Left lung (tissue), 10 donors: ENCODE data around the gene RNASEH2A. TPM values are rescaled to one million over a fixed set of nuclear protein-coding genes. Genes with fewer than 3 reads are reported as not detected.

ENCODE experiments used
- ATAC-seq: fragments of 200-7000 bp; cut with Tn5 transposase; one replicate; pipeline ENCODE4 v1.9.1; 2020; ENCODE audit warnings: moderate library complexity
- DNase-seq, 4 donors: peaks; one replicate each; pipeline ENCODE4 v3.0.0-alpha.2; 2013 to 2020
- H3K27ac ChIP-seq, 2 donors: fragments of 200-600 bp; sonication (generic) in 1 of 2; one replicate each; pipeline versions ENCODE4 v1.5.0 to v1.8.0; 2020 to 2021
- H3K27me3 ChIP-seq, 2 donors: fragments of 200-600 bp; sonication (generic) in 1 of 2; one replicate each; pipeline versions ENCODE4 v1.5.0 to v1.8.0; 2020 to 2021
- H3K36me3 ChIP-seq, 2 donors: fragments of 200-600 bp; sonication (generic) in 1 of 2; one replicate each; pipeline versions ENCODE4 v1.5.0 to v1.8.0; 2020 to 2021
- H3K4me1 ChIP-seq, 2 donors: fragments of 200-600 bp; one replicate each; pipeline ENCODE4 v1.8.0; 2021
- H3K4me3 ChIP-seq, 2 donors: fragments of 200-600 bp; sonication (generic) in 1 of 2; one replicate each; pipeline versions ENCODE4 v1.5.0 to v1.8.0; 2020 to 2021; ENCODE audit warnings: mild to moderate bottlenecking in 1 of 2
- H3K9me3 ChIP-seq, 2 donors: fragments of 200-600 bp; sonication (generic) in 1 of 2; one replicate each; pipeline versions ENCODE4 v1.5.0 to v1.8.0; 2020 to 2021
- intact Hi-C, 2 donors: fragments of 100-400 bp; cut with DNase I; formaldehyde crosslinking; loops; one replicate each; pipeline versions ENCODE4 v1.11.2 to v1.14.2; 2022
- polyA plus RNA-seq, 6 donors: library from polyadenylated mRNA; unstranded; fragments of 120-200 nt; gene quantifications; one replicate each; pipeline ENCODE4 v1.2.1, GENCODE V29; 2013; ENCODE audit not compliant: insufficient read length in 6 of 6
- total RNA-seq, 2 donors: library from RNA; stranded (reverse); fragmentation: NEBNext Ultra II Directional; extraction: Animal tissue kit (Norgen Biotek cat#: 25700); gene quantifications; one replicate each; pipeline ENCODE4 v1.2.1, GENCODE V29; 2021
- TF ChIP-seq, protein P1 (sequence below), 2 donors: fragments of 200-600 bp; sonication (generic) in 1 of 2; IDR thresholded peaks; one replicate each; pipeline versions ENCODE4 v1.5.0 to v1.8.0; 2021; ENCODE audit warnings: antibody characterized with exemption in 2 of 2
- donor health status: DM: no; HTN: yes; CAD: no.
- donor health status: DM: no; HTN: no; CAD: no.

Gene RNASEH2A
- total and polyA plus RNA-seq, 8 donors = 10.9 to 47.4 (median 31.3) TPM

DNA sequence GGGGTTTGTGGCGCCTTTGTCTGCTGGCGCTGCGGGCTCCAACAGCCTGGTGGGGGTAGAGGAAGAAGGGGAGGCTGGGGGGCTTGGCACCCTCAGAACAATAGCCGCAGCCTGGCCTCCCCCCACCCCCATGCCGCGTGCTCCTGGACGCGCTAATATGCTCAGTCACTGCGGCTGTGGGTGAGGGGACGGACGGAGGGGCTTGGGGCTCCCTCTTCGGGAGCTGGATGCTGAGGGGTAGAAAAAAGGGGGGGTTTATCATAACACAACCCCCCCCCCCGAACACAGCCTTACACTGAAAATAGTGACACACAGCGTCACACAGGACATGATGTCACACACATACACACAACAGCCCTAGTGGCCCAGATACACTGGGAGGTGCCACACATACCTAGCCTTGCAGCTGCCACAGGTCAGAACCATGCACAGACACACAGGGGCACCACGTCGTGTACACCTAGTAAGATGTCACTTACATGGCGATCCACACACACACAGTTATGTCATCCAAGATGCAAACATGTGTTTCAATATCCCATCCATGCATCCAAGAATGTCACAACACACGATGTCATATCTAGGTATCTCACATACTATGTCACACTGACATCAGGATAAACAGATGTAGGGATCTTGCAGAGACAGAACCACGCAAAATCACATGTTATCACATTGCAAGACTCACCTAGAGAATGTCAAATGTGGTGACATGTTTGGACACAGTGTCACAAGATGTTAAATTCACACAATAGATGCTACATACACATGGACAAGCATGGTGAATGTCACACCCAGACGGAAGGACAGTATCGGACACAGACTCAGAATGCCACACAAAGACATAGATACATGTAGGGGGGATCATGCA lies 32.7 kb downstream of the RNASEH2A start:
- Histone ChIP-seq H3K4me1 (peaks cover 4 to 19% of the 10 kb centered on the region in 2 donors), H3K27ac (no peak overlapping the region), H3K36me3 (no peaks in the 10 kb centered on the region), H3K9me3 (no peaks in the 10 kb centered on the region), H3K4me3 (no peak overlapping the region), H3K27me3 (peaks cover 74 to 100% of the 10 kb centered on the region in 2 donors)
- ATAC-seq (no peak), DNase-seq (no peak)
- intact Hi-C loops = no loop called here
- TF ChIP-seq, protein P1, sequence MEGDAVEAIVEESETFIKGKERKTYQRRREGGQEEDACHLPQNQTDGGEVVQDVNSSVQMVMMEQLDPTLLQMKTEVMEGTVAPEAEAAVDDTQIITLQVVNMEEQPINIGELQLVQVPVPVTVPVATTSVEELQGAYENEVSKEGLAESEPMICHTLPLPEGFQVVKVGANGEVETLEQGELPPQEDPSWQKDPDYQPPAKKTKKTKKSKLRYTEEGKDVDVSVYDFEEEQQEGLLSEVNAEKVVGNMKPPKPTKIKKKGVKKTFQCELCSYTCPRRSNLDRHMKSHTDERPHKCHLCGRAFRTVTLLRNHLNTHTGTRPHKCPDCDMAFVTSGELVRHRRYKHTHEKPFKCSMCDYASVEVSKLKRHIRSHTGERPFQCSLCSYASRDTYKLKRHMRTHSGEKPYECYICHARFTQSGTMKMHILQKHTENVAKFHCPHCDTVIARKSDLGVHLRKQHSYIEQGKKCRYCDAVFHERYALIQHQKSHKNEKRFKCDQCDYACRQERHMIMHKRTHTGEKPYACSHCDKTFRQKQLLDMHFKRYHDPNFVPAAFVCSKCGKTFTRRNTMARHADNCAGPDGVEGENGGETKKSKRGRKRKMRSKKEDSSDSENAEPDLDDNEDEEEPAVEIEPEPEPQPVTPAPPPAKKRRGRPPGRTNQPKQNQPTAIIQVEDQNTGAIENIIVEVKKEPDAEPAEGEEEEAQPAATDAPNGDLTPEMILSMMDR (IDR thresholded peaks at IDR 0.05) = no peak

DNA sequence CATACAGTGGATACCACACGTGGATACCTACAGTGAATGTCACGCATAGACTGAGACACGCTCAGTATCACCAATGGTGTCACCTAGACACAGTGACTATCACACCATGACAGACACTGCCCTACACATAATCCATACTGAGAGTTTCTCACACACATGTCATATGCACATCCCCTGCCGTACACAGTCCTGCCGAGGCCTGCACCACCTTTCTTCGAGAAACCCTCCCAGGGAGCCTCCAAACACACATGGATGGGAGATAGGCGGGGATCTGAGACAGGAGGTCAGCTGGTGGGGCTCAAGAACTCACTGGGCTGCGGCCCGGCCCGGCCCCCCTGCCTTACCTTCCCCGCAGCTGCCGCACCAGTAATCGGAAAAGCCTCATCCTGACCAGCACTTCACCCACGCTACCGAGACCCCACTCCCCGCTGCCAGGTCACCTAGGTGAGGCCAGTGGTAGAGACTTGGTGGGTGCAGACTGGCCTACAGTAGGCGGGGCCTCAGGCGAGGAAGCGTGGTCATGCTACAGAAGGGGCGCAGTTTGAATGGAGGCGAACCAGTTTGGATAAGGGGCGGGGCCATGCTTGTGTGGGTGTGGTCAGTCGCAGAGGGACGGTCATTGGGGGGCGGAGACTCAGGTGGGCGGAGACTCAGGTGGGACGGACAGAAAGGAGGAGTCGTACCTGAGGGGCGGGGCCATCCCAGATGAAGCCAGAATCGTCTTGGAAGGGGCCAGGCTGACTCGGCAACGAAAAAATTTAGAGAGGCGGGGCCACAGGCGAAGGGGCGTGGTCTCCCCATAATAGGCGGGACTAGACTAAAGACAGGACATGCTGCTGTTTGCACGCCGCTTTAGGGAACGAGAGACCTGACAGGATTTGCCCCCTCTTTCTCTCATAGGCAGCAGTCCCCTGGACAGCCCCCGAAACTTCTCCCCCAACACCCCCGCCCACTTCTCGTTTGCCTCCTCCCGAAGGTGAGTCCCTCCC lies 34.0 kb downstream of the RNASEH2A start:
- H3K4me3 ChIP-seq = peak overlapping the region in 1 of 2 donors; percentile 4
- H3K4me1 ChIP-seq = peaks cover 0 to 12% of the 10 kb centered on the region in 2 donors
- no peaks in the 10 kb centered on the region for H3K36me3 ChIP-seq
- peak; percentile 81 for ATAC-seq
- H3K27ac ChIP-seq = no peak overlapping the region
- intact Hi-C loops = no loop called here
- peaks cover 62 to 100% of the 10 kb centered on the region in 2 donors for H3K27me3 ChIP-seq
- TF ChIP-seq, protein P1 (IDR thresholded peaks at IDR 0.05) = no peak
- peak in 2 of 4 donors; percentile 69 to 86 for DNase-seq
- H3K9me3 ChIP-seq = no peaks in the 10 kb centered on the region

DNA sequence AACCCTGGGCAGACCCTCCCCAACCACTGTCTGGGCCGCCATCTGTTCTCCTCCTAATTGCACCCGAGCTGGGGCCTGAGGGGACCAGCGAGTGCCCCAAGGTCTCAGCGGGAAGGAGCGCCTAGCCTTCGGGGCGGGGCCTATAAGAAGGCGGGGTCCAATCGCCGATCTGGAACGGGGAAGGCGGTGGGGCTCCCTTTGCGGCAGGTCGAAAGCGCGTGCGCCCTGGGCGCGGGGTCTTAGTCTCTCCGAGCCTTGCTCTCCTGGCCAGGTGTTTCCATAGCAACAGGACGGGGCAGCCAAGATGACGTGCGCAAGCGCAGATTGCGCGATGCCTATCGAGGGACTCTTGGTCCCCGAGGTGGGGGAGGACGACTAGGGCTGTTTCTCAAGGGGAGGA lies 34.7 kb downstream of the RNASEH2A start:
- Histone ChIP-seq H3K36me3 (no peaks in the 10 kb centered on the region), H3K4me1 (peaks cover 0 to 12% of the 10 kb centered on the region in 2 donors), H3K27me3 (peaks cover 55 to 100% of the 10 kb centered on the region in 2 donors), H3K27ac (no peak overlapping the region), H3K9me3 (no peaks in the 10 kb centered on the region), H3K4me3 (peak overlapping the region in 1 of 2 donors; percentile 4)
- intact Hi-C loops = no loop called here
- TF ChIP-seq, protein P1 (IDR thresholded peaks at IDR 0.05) = no peak
- ATAC-seq = peak; percentile 10
- DNase-seq = no peak

DNA sequence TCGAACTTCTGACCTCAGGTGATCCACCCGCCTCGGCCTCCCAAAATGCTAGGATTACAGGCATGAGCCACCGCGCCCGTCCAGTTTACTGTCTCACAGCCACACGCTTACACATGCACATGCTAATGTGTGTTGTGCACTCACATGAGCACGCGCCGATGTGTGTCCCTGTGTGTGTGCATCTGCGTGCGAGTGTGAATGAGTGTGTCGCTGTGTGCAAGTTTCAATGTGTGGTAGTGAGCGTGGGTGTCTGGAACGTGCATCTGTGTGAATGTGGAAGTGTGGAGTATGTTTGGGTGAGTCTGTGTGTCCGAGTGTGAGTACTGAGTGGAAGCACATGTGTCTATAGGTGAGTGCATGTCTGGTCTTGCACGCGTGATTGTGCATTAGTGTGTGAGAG lies 36.1 kb downstream of the RNASEH2A start:
- Histone ChIP-seq H3K4me3 (no peak overlapping the region), H3K36me3 (no peaks in the 10 kb centered on the region), H3K27me3 (peaks cover 41 to 100% of the 10 kb centered on the region in 2 donors), H3K27ac (no peak overlapping the region), H3K4me1 (peaks cover 0 to 18% of the 10 kb centered on the region in 2 donors), H3K9me3 (no peaks in the 10 kb centered on the region)
- intact Hi-C loops = no loop called here
- DNase-seq = no peak
- ATAC-seq = no peak
- TF ChIP-seq, protein P1 (IDR thresholded peaks at IDR 0.05) = no peak
